Heart left ventricle (tissue), 16 donors: ENCODE data around the gene ALPK3. TPM values are rescaled to one million over a fixed set of nuclear protein-coding genes. Genes with fewer than 3 reads are reported as not detected.
A peak's percentile ranks its signal among the peaks of the same experiment; 100 is the strongest.

ENCODE experiments used
- ATAC-seq, 4 donors: fragments of 200-7000 bp; cut with Tn5 transposase; one replicate each; pipeline ENCODE4 v1.9.1; 2020 to 2022; ENCODE audit warnings: moderate library complexity in 4 of 4, mild to moderate bottlenecking in 3 of 4, moderate number of reproducible peaks in 1 of 4
- DNase-seq, 5 donors: peaks; one replicate each; pipeline ENCODE4 v3.0.0-alpha.2; 2020
- H3K27ac ChIP-seq, 12 donors: fragments of 200-600 bp; sonication (generic) in 4 of 12; one replicate each; pipeline versions ENCODE4 v1.5.0 to v1.8.0; 2016 to 2022; ENCODE audit warnings: mild to moderate bottlenecking in 2 of 12
- H3K27me3 ChIP-seq, 9 donors: fragments of 200-600 bp; sonication (generic) in 2 of 9; one replicate each; pipeline versions ENCODE4 v1.5.1 to v1.8.0; 2016 to 2022; ENCODE audit warnings: mild to moderate bottlenecking in 3 of 9
- H3K36me3 ChIP-seq, 9 donors: fragments of 200-600 bp; sonication (generic) in 2 of 9; one replicate each; pipeline versions ENCODE4 v1.5.0 to v1.8.0; 2018 to 2022; ENCODE audit warnings: mild to moderate bottlenecking in 2 of 9
- H3K4me1 ChIP-seq, 12 donors: fragments of 200-600 bp; sonication (generic) in 4 of 12; one replicate each; pipeline versions ENCODE4 v1.5.0 to v1.8.0; 2016 to 2022; ENCODE audit warnings: mild to moderate bottlenecking in 3 of 12
- H3K4me3 ChIP-seq, 12 donors: fragments of 200-600 bp; sonication (generic) in 4 of 12; one replicate each; pipeline versions ENCODE4 v1.5.0 to v1.8.0; 2017 to 2022; ENCODE audit warnings: mild to moderate bottlenecking in 9 of 12, moderate library complexity in 4 of 12
- H3K9me3 ChIP-seq, 12 donors: fragments of 200-600 bp; sonication (generic) in 4 of 12; one replicate each; pipeline versions ENCODE4 v1.5.0 to v1.8.0; 2016 to 2022; ENCODE audit warnings: mild to moderate bottlenecking in 1 of 12
- CTCF ChIP-seq, 12 donors: fragments of 200-600 bp; sonication (generic) in 4 of 12; IDR thresholded peaks; one replicate each; pipeline versions ENCODE4 v1.5.0 to v1.8.0; 2018 to 2022; ENCODE audit warnings: antibody characterized with exemption in 12 of 12, mild to moderate bottlenecking in 5 of 12
- POLR2A ChIP-seq, 2 donors: fragments of 450-650 bp; IDR thresholded peaks; one replicate each; pipeline ENCODE4 v1.6.1; 2017; ENCODE audit warnings: antibody characterized with exemption in 2 of 2, mild to moderate bottlenecking in 2 of 2, moderate library complexity in 2 of 2
- WGBS, 4 donors: extraction: QIAGEN DNeasy Blood & Tissue Kit in 2 of 4; methylation state at CpG; one replicate each; pipeline versions ENCODE4 v1.1.5 to v1.1.7; 2013 to 2018; 5-methylcytosine and 5-hydroxymethylcytosine counted together
- intact Hi-C, 10 donors: fragments of 100-400 bp; cut with DNase I; formaldehyde crosslinking; loops; one replicate each; pipeline versions ENCODE4 v1.11.1 to v1.14.2; 2022
- polyA plus RNA-seq, 2 donors: library from polyadenylated mRNA; stranded (reverse); fragments of 200-250 nt; gene quantifications; one replicate each; pipeline ENCODE4 v1.2.3, GENCODE V29; 2013
- total RNA-seq, 9 donors: library from RNA; depleted of rRNA in 2 of 9; stranded (reverse); fragments of >200 nt in 2 of 9; fragmentation: NEBNext Ultra II Directional in 3 of 9; extraction: Animal tissue kit (Norgen Biotek cat#: 25700) in 3 of 9; gene quantifications; one replicate each; pipeline versions ENCODE4 v1.1.0 to v1.2.4, GENCODE V29; 2016 to 2023
- donor health status: ischemic (EF 13 %, LVEDD 7.1; RV severe dilation, severe dysfunction).
- donor health status: healthy with polysubstance abuse.
- donor health status: DM: no; HTN: yes; CAD: no.
- donor health status: DM: no; HTN: no; CAD: no.
- donor health status: ischemic (EF 25% LVEDD 6.9; RV normal size, moderate dysfunction).
- donor health status: ischemic (EF 25% LVEDD 5.7; RV mildly dilated, moderate dysfunction).
- donor health status: healthy.
- donor health status: DM: yes; HTN: yes; CAD: no.
- donor health status: ischemic (EF 35%, LVEDD 5.7; RV mildly dilated, moderate dysfunction).
- donor health status: nonischemic (EF 11% LVEDD 7.7; RV severe dilation, severe dysfunction).
- donor health status: DM: yes; HTN: yes; CAD: no.
- donor health status: PGD.
- donor health status: ischemic (EF 29% LVEDD 5.4; RV normal size, mild dysfunction).
- donor health status: nonischemic (EF 23%, LVEDD 6.1; RV moderate dilation, normal function).

The ALPK3 gene
- total and polyA plus RNA-seq, 11 donors = 82.2 to 258 (median 144) TPM

DNA sequence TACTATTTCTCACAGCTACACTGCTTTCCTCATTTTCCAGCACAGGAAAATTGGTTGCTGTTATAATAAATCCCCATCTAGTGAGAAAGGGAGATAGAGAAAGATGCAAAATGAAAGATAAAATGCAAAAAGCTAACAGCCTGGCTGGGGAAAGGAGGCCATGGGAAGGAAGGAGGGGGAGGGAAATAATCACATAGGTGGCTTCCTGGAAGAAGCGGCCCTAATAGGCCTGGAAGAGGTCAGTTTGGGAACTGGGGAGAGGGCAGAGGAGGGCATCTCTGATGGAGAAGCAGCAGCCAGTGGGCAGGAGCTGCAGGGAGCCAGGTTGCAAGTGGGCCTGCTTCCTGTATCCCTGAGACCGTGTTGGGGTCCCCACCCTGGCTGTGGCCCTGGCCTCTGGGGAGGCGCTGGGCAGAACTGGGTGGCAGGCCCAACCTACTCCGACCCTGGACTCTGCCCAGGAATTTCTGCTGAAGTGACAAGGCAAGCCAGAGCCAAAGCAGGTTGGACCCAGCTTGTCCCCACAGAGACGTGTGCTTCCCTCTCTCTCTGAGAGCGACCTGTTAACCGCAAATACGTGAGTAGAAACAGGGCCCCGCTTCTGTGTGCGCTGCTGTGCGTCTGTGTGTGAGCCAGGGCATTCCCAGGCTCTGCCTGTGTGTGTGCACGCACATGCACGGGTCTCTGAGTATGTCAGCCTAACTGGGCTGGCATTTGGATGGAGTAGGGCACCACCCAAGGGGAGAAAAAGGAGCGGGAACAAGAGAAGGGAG, 69.2 kb downstream of the ALPK3 start:
- whole genome bisulfite sequencing, 4 donors = 60 to 76% (median 66%) methylated on average over 8 to 14 of the region's 14 CpGs
- H3K27me3 ChIP-seq = no peaks in the 10 kb centered on the region
- peaks cover 0 to 19% (median 7%) of the 10 kb centered on the region in 12 donors for H3K4me1 ChIP-seq
- intact Hi-C loops = no loop called here
- TF ChIP-seq CTCF (IDR thresholded peaks at IDR 0.05) (no peak), POLR2A (IDR thresholded peaks at IDR 0.05) (no peak)
- H3K9me3 ChIP-seq = no peaks in the 10 kb centered on the region
- ATAC-seq = peak; percentile 50 to 78 (median 70)
- no peaks in the 10 kb centered on the region for H3K36me3 ChIP-seq
- peak in 3 of 5 donors; percentile 49 to 64 (median 57) for DNase-seq
- H3K27ac ChIP-seq = peak overlapping the region in 7 of 12 donors; percentile 2 to 71 (median 38)
- no peak overlapping the region for H3K4me3 ChIP-seq

DNA sequence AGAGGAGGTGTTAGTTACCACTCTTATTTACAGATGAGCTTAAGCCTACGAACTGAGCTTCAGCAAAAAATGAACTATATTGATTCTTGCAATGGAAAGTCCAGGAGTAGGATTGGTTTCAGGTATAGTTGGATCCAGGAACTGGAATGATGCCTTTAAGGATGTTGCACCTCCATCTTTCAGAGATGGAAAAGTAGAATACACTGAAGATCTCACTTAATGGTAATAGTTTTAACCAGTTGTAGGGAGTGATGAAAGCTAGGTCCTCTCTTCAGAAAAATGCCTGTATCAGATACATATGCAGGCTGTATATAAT, 69.8 kb downstream of the ALPK3 start:
- H3K36me3 ChIP-seq = no peaks in the 10 kb centered on the region
- H3K27me3 ChIP-seq = no peaks in the 10 kb centered on the region
- 63 to 79% (median 68%) methylated on average over 1 of the region's 1 CpG for WGBS, 4 donors
- ATAC-seq = no peak
- H3K27ac ChIP-seq = peak overlapping the region in 7 of 12 donors; percentile 2 to 71 (median 38)
- intact Hi-C loops = no loop called here
- peaks cover 0 to 19% (median 7%) of the 10 kb centered on the region in 12 donors for H3K4me1 ChIP-seq
- TF ChIP-seq POLR2A (IDR thresholded peaks at IDR 0.05) = no peak
- TF ChIP-seq CTCF (IDR thresholded peaks at IDR 0.05) = no peak
- DNase-seq = no peak
- H3K9me3 ChIP-seq = no peaks in the 10 kb centered on the region
- no peak overlapping the region for H3K4me3 ChIP-seq

DNA sequence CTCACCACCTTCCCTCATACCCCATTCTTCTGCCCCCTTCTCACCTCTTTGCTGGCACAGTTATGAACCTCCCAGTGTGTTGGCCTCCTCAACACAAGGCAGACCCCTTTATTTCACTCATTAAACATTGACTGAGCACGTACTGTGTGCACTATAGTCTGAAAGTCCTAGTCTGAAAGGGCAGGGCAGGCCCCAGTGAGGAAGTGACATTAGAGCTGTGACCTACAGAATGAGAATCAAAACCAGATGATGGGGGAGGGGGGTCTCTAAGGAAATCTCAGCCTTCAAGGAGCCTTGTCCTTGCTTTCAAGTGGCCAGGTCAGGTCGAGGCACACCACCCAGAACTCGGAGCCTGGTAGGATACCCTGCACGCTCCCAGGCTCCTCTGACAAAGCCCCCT, 70.8 kb downstream of the ALPK3 start:
- Histone ChIP-seq H3K27me3 (no peaks in the 10 kb centered on the region), H3K36me3 (no peaks in the 10 kb centered on the region), H3K4me3 (no peak overlapping the region), H3K27ac (no peak overlapping the region), H3K4me1 (peaks cover 0 to 19% (median 7%) of the 10 kb centered on the region in 12 donors), H3K9me3 (no peaks in the 10 kb centered on the region)
- TF ChIP-seq CTCF (IDR thresholded peaks at IDR 0.05) = no peak
- no peak for TF ChIP-seq POLR2A (IDR thresholded peaks at IDR 0.05)
- ATAC-seq (no peak), DNase-seq (no peak)
- WGBS, 4 donors = 89 to 91% (median 90%) methylated on average over 4 of the region's 4 CpGs
- intact Hi-C loops = no loop called here

DNA sequence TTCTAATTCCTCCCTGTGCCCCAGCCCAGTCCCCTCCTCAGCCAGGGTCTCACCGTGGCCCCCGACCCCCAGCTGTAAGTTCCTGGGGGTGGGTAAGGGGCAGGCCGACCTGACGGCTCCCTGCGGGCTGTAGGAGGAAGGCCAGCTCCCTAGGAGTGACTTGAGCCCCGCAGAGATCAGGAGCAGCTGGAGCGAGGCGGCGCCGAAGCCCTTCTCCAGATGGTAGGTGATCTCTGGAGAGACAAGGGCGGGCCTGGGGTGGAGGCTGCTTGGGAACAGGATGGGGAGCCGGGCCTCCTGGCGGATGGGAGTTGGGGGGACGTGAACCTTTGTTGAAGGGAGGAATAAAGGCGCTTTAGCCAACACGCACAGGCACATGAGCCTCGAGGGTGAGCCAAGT, 71.5 kb downstream of the ALPK3 start:
- peaks cover 0 to 19% (median 6%) of the 10 kb centered on the region in 12 donors for H3K4me1 ChIP-seq

More for the DNA sequence above, 71.5 kb downstream of the ALPK3 start:
- 77 to 82% (median 81%) methylated on average over 9 to 17 of the region's 17 CpGs for WGBS, 4 donors
- TF ChIP-seq POLR2A (IDR thresholded peaks at IDR 0.05) (no peak), CTCF (IDR thresholded peaks at IDR 0.05) (no peak)
- no peak for DNase-seq
- no peaks in the 10 kb centered on the region for H3K36me3 ChIP-seq
- ATAC-seq = no peak
- no peak overlapping the region for H3K27ac ChIP-seq
- no peaks in the 10 kb centered on the region for H3K9me3 ChIP-seq
- no peaks in the 10 kb centered on the region for H3K27me3 ChIP-seq
- intact Hi-C loops = no loop called here
- no peak overlapping the region for H3K4me3 ChIP-seq
